ENCODE measurements around the gene ZNF626. TPM values are rescaled to one million over a fixed set of nuclear protein-coding genes. Genes with fewer than 3 reads are reported as not detected.

The ZNF626 gene
- total RNA-seq, 2 experiments from 2014 or later, result 6.7 to 6.8 TPM

DNA sequence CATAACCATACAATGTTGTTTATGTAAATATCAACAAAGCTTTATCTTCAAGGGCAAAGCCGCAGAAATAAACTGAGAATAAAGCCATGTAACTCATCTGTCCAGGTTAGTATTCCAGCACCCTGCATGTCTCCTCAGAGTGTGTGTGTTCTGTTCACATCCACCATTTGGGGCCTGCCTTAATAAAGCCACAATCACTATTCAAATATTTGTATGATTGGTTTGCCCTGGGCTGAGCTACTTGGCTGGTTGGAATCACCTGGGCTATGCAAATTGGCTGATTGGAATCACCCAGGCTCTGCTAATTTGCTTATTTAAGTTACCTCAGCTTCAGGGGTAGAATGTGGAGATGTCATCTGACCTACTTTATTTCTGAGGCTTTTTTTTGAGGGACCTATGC is 53.4 kb downstream of the ZNF626 start:
- Histone ChIP-seq H3K36me3 (ENCODE audit: insufficient read depth, low read length) (no peaks in the 10 kb centered on the region), H3K4me3 (ENCODE audit: low read length) (no peak overlapping the region), H3K27ac (ENCODE audit: low read depth in 1 of 2, low read length in 2 of 2) (no peak overlapping the region), H3K9me3 (ENCODE audit: control insufficient read depth in 1 of 2, insufficient read depth in 1 of 2, low read length in 2 of 2) (peaks cover 23 to 33% of the 10 kb centered on the region in 2 experiments), H3K27me3 (ENCODE audit: control insufficient read depth in 1 of 2, insufficient read depth in 2 of 2, low read length in 2 of 2) (no peaks in the 10 kb centered on the region), H3K4me1 (ENCODE audit: insufficient read depth, low read length) (no peaks in the 10 kb centered on the region)
- ATAC-seq (ENCODE audit: poor library complexity) (no peak), DNase-seq (no peak)
- H3K36me3 Mint-ChIP-seq (ENCODE audit: low read depth), result peaks cover 10% of the 10 kb centered on the region
- POLR2A ChIA-PET, result no interaction called here
- H3K4me1 Mint-ChIP-seq (ENCODE audit: low read depth), result no peaks in the 10 kb centered on the region
- intact Hi-C loops (cut with DNase I, micrococcal nuclease), result no loop called here
- H3K9me3 Mint-ChIP-seq, result peaks cover 8% of the 10 kb centered on the region
- CTCF ChIA-PET, result no interaction called here
- TF ChIP-seq, protein P1, sequence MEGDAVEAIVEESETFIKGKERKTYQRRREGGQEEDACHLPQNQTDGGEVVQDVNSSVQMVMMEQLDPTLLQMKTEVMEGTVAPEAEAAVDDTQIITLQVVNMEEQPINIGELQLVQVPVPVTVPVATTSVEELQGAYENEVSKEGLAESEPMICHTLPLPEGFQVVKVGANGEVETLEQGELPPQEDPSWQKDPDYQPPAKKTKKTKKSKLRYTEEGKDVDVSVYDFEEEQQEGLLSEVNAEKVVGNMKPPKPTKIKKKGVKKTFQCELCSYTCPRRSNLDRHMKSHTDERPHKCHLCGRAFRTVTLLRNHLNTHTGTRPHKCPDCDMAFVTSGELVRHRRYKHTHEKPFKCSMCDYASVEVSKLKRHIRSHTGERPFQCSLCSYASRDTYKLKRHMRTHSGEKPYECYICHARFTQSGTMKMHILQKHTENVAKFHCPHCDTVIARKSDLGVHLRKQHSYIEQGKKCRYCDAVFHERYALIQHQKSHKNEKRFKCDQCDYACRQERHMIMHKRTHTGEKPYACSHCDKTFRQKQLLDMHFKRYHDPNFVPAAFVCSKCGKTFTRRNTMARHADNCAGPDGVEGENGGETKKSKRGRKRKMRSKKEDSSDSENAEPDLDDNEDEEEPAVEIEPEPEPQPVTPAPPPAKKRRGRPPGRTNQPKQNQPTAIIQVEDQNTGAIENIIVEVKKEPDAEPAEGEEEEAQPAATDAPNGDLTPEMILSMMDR (IDR thresholded peaks at IDR 0.05), result no peak
- H3K27ac Mint-ChIP-seq, result no peak overlapping the region
- H3K27me3 Mint-ChIP-seq, result no peaks in the 10 kb centered on the region
- no peak overlapping the region for H3K4me3 Mint-ChIP-seq

Other genes with a start within 250 kb of the ZNF626 start
- gene ZNF737, start 95.8 kb downstream of the ZNF626 start, total RNA-seq, result 10 to 100 TPM; 11.0 to 11.7 TPM
- 1 to 10 TPM; 6.4 to 7.4 TPM for gene ZNF66, start 114.7 kb upstream of the ZNF626 start, total RNA-seq